ENCODE data around the gene CBX4. TPM values are rescaled to one million over a fixed set of nuclear protein-coding genes. Genes with fewer than 3 reads are reported as not detected.

Gene CBX4
- total and polyA plus RNA-seq, 2 of the 13 experiments (the other 11 are each of a cell fraction or from before 2014, with no cell fraction given) = 25.8 to 50.8 TPM

- 0 out of 2 replicates have a peak, but pooled peaks have one; percentile 23 for TF ChIP-seq ZSCAN5A (CRISPR knock-in tag; IDR thresholded peaks at IDR 0.05; ENCODE audit: borderline replicate concordance)
- TF ChIP-seq ZNF737 (CRISPR knock-in tag; IDR thresholded peaks at IDR 0.05; ENCODE audit: borderline replicate concordance) = no peak
- no peak for TF ChIP-seq DBP (CRISPR knock-in tag; IDR thresholded peaks at IDR 0.05; ENCODE audit: not compliant biosample characterization)
- 0 out of 2 replicates have a peak, but pooled peaks have one; percentile 23 for TF ChIP-seq ZBTB43 (CRISPR knock-in tag; conservative IDR thresholded peaks at IDR 0.05)
- 0 out of 2 replicates have a peak, but pooled peaks have one; percentile 11 for TF ChIP-seq ZNF747 (CRISPR knock-in tag; IDR thresholded peaks at IDR 0.05; ENCODE audit: borderline replicate concordance)
- TF ChIP-seq ZNF800 (CRISPR knock-in tag; IDR thresholded peaks at IDR 0.05) = 0 out of 2 replicates have a peak, but pooled peaks have one; percentile 29
- TF ChIP-seq MYC (CRISPR knock-in tag; IDR thresholded peaks at IDR 0.05; ENCODE audit: borderline replicate concordance) = peak; percentile 40; the same call in 1 of the 2 replicates
- TF ChIP-seq ZNF281 (CRISPR knock-in tag; IDR thresholded peaks at IDR 0.05; ENCODE audit: borderline replicate concordance) = peak; percentile 83; the same call in 1 of the 2 replicates
- TF ChIP-seq ZMYM3 (CRISPR knock-in tag; IDR thresholded peaks at IDR 0.05) = no peak
These were observed 8.9 kb downstream of the CBX4 start (continued) for GRCh38 chr17:79830303-79830702.
